ENCODE results near the gene GBP1.
"Not testable (repeated sequence)": the region's sequence is repeated elsewhere in the genome, so short reads cannot be mapped to it uniquely, and the experiment has no call there.

GBP1 gene

GRCh38 chr1:89065079-89065868, at the start of gene GBP1:
Gene GBP1, minus strand, starts transcription at chr1:89065208. Its CDS starts 1,974 bp downstream, at chr1:89063234.
- no peak for DNase-seq (ENCODE audit: low read depth in 3 of 3, low spot score in 1 of 3)

- DNase-seq (ENCODE audit: low read depth in 3 of 3, low spot score in 1 of 3) = no peak
These were observed 49.7 kb upstream of the GBP1 start for GRCh38 chr1:89114662-89115061.

- no peak for DNase-seq (ENCODE audit: low read depth in 3 of 3, low spot score in 1 of 3)
These were observed 48.0 kb upstream of the GBP1 start for GRCh38 chr1:89112871-89113613.

- no peak for DNase-seq (ENCODE audit: low read depth in 3 of 3, low spot score in 1 of 3)
These were observed 39.7 kb upstream of the GBP1 start for GRCh38 chr1:89104687-89105086.

GRCh38 chr1:89104147-89104546, 39.1 kb upstream of the GBP1 start:
- no peak for DNase-seq (ENCODE audit: low read depth in 3 of 3, low spot score in 1 of 3)

GRCh38 chr1:89102021-89102420, 37.0 kb upstream of the GBP1 start:
- no peak for DNase-seq (ENCODE audit: low read depth in 3 of 3, low spot score in 1 of 3)

- DNase-seq (ENCODE audit: low read depth in 3 of 3, low spot score in 1 of 3) = no peak
These were observed 35.4 kb upstream of the GBP1 start for GRCh38 chr1:89100412-89100811.

- no peak for DNase-seq (ENCODE audit: low read depth in 3 of 3, low spot score in 1 of 3)
These were observed 33.8 kb upstream of the GBP1 start for GRCh38 chr1:89098857-89099256.

GRCh38 chr1:89095737-89096136, 30.7 kb upstream of the GBP1 start:
- no peak for DNase-seq (ENCODE audit: low read depth in 3 of 3, low spot score in 1 of 3)

- DNase-seq (ENCODE audit: low read depth in 3 of 3, low spot score in 1 of 3) = no peak
These were observed 25.0 kb upstream of the GBP1 start for GRCh38 chr1:89089962-89090361.

- no peak for DNase-seq (ENCODE audit: low read depth in 3 of 3, low spot score in 1 of 3)
These were observed 23.6 kb upstream of the GBP1 start for GRCh38 chr1:89088572-89088971.

- no peak for DNase-seq (ENCODE audit: low read depth in 3 of 3, low spot score in 1 of 3)
These were observed 22.2 kb upstream of the GBP1 start for GRCh38 chr1:89087241-89087640.

- peak in 1 of 3 donors; percentile 16 for DNase-seq (ENCODE audit: low read depth in 3 of 3, low spot score in 1 of 3)
These were observed 20.8 kb upstream of the GBP1 start for GRCh38 chr1:89085781-89086180.

- no peak for DNase-seq (ENCODE audit: low read depth in 3 of 3, low spot score in 1 of 3)
These were observed 16.0 kb upstream of the GBP1 start for GRCh38 chr1:89081005-89081404.

- DNase-seq (ENCODE audit: low read depth in 3 of 3, low spot score in 1 of 3) = not testable (repeated sequence)
These were observed 15.1 kb upstream of the GBP1 start for GRCh38 chr1:89080068-89080467.

- not testable (repeated sequence) for DNase-seq (ENCODE audit: low read depth in 3 of 3, low spot score in 1 of 3)
These were observed 7.6 kb upstream of the GBP1 start for GRCh38 chr1:89072466-89073065.

- DNase-seq (ENCODE audit: low read depth in 3 of 3, low spot score in 1 of 3) = no peak
These were observed 5.5 kb upstream of the GBP1 start for GRCh38 chr1:89070509-89070908.

- no peak for DNase-seq (ENCODE audit: low read depth in 3 of 3, low spot score in 1 of 3)
These were observed 4.9 kb upstream of the GBP1 start for GRCh38 chr1:89069951-89070350.

GRCh38 chr1:89068291-89068690, 3.3 kb upstream of the GBP1 start:
- DNase-seq (ENCODE audit: low read depth in 3 of 3, low spot score in 1 of 3) = no peak

- no peak for DNase-seq (ENCODE audit: low read depth in 3 of 3, low spot score in 1 of 3)
These were observed 376 bp downstream of the GBP1 start for GRCh38 chr1:89064632-89065031.

- no peak for DNase-seq (ENCODE audit: low read depth in 3 of 3, low spot score in 1 of 3)
These were observed 1.9 kb downstream of the GBP1 start for GRCh38 chr1:89063094-89063493.

GRCh38 chr1:89060091-89060490, 4.9 kb downstream of the GBP1 start:
- DNase-seq (ENCODE audit: low read depth in 3 of 3, low spot score in 1 of 3) = no peak

Measured in stimulated activated CD4-positive, alpha-beta T cell treated with anti-CD3 and anti-CD28 coated beads, TNF-alpha, amount 100 ng/mL, for 1 hour (primary cell).